Subcutaneous abdominal adipose tissue (tissue), 5 donors: Measurements from ENCODE around the gene EYS.

Experiments
- H3K27ac ChIP-seq: one replicate; pipeline ENCODE4 v1.7.0; 2013; ENCODE audit warnings: low read depth, mild to moderate bottlenecking, inconsistent platforms, low read length, moderate library complexity
- H3K27me3 ChIP-seq, 5 donors: one replicate each; pipeline ENCODE4 v1.7.0; 2013; ENCODE audit warnings: low read length in 5 of 5, inconsistent platforms in 1 of 5; ENCODE audit not compliant: control insufficient read depth in 5 of 5, insufficient read depth in 4 of 5
- H3K36me3 ChIP-seq, 5 donors: one replicate each; pipeline ENCODE4 v1.7.0; 2013; ENCODE audit warnings: low read length in 5 of 5; ENCODE audit not compliant: control insufficient read depth in 5 of 5, insufficient read depth in 5 of 5
- H3K4me1 ChIP-seq, 5 donors: one replicate each; pipeline ENCODE4 v1.7.0; 2013; ENCODE audit warnings: low read length in 5 of 5, mild to moderate bottlenecking in 3 of 5, moderate library complexity in 1 of 5; ENCODE audit not compliant: control insufficient read depth in 5 of 5, insufficient read depth in 5 of 5
- H3K4me3 ChIP-seq, 5 donors: one replicate each; pipeline ENCODE4 v1.7.0; 2013; ENCODE audit warnings: low read length in 5 of 5, low read depth in 1 of 5
- H3K9ac ChIP-seq, 5 donors: one replicate each; pipeline ENCODE4 v1.7.0; 2013; ENCODE audit warnings: low read length in 5 of 5, mild to moderate bottlenecking in 4 of 5, moderate library complexity in 3 of 5
- H3K9me3 ChIP-seq, 5 donors: one replicate each; pipeline ENCODE4 v1.7.0; 2013; ENCODE audit warnings: low read length in 5 of 5; ENCODE audit not compliant: control insufficient read depth in 5 of 5
- donor health status: healthy.
- donor health status: healthy.
- donor health status: healthy.
- donor health status: healthy.
- donor health status: healthy.

Gene EYS

GRCh38 chr6:63685446-63686379, 2021.3 kb downstream of the EYS start:
- Histone ChIP-seq H3K27ac (no peak overlapping the region), H3K9me3 (no peaks in the 10 kb centered on the region), H3K36me3 (peaks cover 6 to 24% (median 10%) of the 10 kb centered on the region in 5 donors), H3K4me3 (no peak overlapping the region), H3K9ac (no peak overlapping the region), H3K4me1 (peaks cover 0 to 17% (median 11%) of the 10 kb centered on the region in 5 donors), H3K27me3 (no peaks in the 10 kb centered on the region)

DNA sequence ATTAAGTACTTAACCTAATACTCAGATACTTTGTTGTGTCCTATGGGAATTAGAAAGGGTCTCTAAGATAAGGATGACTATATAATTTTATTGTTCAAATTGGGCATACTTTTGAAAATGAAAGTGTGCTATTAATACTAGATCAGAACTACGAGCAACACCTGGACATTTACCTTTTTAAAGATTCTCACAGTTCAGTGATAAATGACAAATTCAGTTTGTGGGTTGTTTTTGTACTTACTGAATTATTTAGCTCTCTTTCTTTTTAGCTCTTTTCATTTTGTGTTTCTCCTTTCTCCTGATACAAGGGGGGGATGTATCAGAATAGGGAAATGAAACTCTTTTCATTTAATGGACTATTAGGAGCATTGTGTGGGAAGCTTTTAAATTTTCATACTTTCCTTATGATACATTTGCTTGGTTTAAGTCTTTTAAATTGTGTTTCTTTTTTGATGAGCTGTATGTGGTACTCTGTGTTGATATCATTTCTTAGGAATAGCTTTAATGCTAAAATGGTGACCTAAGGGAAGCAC, 2023.9 kb downstream of the EYS start:
- no peak overlapping the region for H3K27ac ChIP-seq
- H3K4me3 ChIP-seq = no peak overlapping the region
- no peak overlapping the region for H3K9ac ChIP-seq
- peaks cover 0 to 21% (median 11%) of the 10 kb centered on the region in 5 donors for H3K4me1 ChIP-seq
- peaks cover 8 to 22% (median 10%) of the 10 kb centered on the region in 5 donors for H3K36me3 ChIP-seq
- H3K9me3 ChIP-seq = no peaks in the 10 kb centered on the region
- H3K27me3 ChIP-seq = no peaks in the 10 kb centered on the region

DNA sequence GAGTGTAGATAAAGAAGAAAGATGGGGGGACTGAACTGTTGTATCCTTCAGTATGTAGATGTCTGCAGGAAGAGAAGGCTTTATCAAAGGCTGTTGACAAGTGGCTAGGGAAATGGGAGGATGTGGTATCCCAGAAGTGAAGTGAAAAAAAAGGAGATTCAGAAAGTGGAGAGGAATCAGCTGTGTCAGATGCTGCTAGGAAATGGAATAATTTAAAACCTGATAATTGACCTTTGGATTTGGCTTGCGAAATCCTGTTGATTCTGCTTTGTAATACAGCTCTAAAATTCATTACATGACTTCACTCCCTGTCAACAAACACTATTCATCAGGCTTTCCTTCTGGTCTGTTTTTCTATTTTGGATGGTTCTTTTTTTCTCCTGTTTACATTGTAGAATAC, 2029.7 kb downstream of the EYS start:
- Histone ChIP-seq H3K27ac (peak overlapping the region; percentile 32), H3K27me3 (no peaks in the 10 kb centered on the region), H3K4me1 (peaks cover 0 to 52% (median 33%) of the 10 kb centered on the region in 5 donors), H3K9ac (no peak overlapping the region), H3K9me3 (no peaks in the 10 kb centered on the region), H3K4me3 (no peak overlapping the region), H3K36me3 (peaks cover 0 to 7% (median 2%) of the 10 kb centered on the region in 5 donors)

GRCh38 chr6:63676412-63677114, 2030.5 kb downstream of the EYS start:
- Histone ChIP-seq H3K4me3 (no peak overlapping the region), H3K4me1 (peaks cover 0 to 45% (median 26%) of the 10 kb centered on the region in 5 donors), H3K36me3 (peaks cover 0 to 7% (median 2%) of the 10 kb centered on the region in 5 donors), H3K9me3 (no peaks in the 10 kb centered on the region), H3K27ac (peak overlapping the region; percentile 32), H3K9ac (no peak overlapping the region), H3K27me3 (no peaks in the 10 kb centered on the region)

DNA sequence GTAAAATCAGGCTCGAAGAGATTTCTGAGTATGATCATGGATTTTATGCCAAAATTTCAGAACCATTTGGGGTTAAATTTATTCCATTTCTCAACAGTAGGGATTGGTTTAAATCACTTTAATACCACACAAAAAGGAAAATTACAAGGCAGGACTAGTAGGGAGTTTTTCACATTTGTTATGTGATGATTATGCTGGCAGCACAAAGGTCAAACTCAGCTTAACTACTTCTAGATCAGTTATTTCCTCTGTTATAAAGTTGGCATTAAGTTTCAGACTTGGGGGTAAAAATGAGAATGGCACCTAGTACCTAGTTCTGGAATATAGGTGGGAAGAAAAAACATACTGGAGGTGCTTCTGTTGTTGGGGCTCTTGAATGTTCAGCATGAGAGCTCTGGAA, 2031.9 kb downstream of the EYS start:
- Histone ChIP-seq H3K9ac (no peak overlapping the region), H3K4me3 (no peak overlapping the region), H3K27me3 (no peaks in the 10 kb centered on the region), H3K4me1 (peaks cover 0 to 38% (median 23%) of the 10 kb centered on the region in 5 donors), H3K36me3 (peaks cover 0 to 4% (median 2%) of the 10 kb centered on the region in 5 donors), H3K9me3 (no peaks in the 10 kb centered on the region), H3K27ac (no peak overlapping the region)

DNA sequence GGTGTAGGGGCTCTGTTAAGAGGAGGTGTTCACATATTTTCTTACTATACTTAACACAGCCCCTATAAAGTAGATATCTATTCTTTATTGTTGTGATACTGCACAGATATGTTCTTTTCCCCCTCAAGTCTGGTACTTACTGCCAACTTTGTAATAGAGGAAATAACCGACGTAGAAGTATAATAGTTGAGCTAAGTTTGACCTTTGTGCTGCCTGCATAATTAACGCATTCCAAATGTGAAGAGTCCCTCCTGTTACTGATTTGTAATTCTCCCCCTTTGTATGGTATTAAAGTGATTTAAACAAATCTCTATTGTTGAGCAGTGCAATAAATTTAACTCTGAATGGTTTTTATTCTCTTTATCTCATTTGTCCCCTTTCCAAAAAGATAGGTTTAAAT, 2032.4 kb downstream of the EYS start:
- Histone ChIP-seq H3K9ac (no peak overlapping the region), H3K4me1 (peaks cover 0 to 38% (median 23%) of the 10 kb centered on the region in 5 donors), H3K4me3 (no peak overlapping the region), H3K36me3 (peaks cover 0 to 4% (median 0%) of the 10 kb centered on the region in 5 donors), H3K27me3 (no peaks in the 10 kb centered on the region), H3K27ac (no peak overlapping the region), H3K9me3 (no peaks in the 10 kb centered on the region)

DNA sequence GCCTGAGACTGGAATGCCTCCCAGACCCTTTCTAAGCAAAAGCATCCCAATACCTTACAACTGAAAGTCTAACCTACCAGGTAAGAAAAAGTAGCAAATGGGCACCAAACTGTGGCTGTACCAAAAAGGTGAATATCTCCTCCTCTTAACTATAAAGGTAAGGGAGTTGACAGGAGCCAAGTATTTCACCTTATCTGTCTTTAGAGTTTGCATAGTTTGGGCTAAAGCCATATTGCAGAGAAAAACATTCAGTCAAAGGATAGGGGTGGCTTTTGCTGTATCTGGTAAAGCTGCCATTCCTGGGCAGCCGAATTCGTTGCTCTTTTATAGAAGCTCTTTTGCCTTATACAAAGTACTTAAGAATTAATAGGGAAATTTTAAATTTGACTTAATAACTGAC, 2033.3 kb downstream of the EYS start:
- no peak overlapping the region for H3K4me3 ChIP-seq
- H3K4me1 ChIP-seq = peaks cover 0 to 36% (median 23%) of the 10 kb centered on the region in 5 donors
- H3K9ac ChIP-seq = no peak overlapping the region
- peaks cover 0 to 4% (median 0%) of the 10 kb centered on the region in 5 donors for H3K36me3 ChIP-seq
- H3K9me3 ChIP-seq = no peaks in the 10 kb centered on the region
- H3K27ac ChIP-seq = no peak overlapping the region
- H3K27me3 ChIP-seq = no peaks in the 10 kb centered on the region

GRCh38 chr6:63672582-63673129, 2034.4 kb downstream of the EYS start:
- Histone ChIP-seq H3K9ac (no peak overlapping the region), H3K27ac (no peak overlapping the region), H3K9me3 (no peaks in the 10 kb centered on the region), H3K36me3 (peaks cover 0 to 4% (median 0%) of the 10 kb centered on the region in 5 donors), H3K27me3 (no peaks in the 10 kb centered on the region), H3K4me1 (peaks cover 0 to 33% (median 23%) of the 10 kb centered on the region in 5 donors), H3K4me3 (no peak overlapping the region)

DNA sequence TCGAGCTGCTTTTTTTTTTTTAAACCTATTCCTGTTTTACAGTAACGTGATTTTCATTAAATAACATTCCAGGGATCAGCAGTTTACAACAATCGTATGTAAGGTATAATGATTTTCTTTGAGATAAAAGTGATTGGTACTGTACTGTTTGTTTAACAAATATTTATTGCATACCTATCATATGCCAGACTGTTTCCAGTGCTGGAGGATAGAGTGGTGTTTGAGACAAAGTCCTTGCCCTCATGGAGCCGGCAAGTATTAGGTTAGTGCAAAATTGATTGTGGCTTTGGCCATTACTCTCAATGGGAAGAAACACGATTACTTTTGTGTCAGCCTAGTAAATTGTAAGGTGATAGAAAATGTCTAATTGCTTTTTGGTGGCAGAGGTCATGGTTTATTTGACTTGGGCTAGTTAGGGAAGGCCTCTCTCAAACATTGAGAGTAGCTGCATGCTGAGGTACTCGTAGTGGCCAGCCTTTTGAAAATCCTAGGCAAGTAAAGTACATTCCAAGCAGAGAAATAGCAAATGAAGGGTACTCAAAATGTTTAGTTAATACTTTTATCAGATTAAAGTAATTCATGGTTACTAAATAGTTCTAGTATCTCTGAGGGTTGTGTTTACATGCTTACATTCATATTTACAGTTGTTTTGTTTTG, 2035.8 kb downstream of the EYS start:
- H3K4me1 ChIP-seq = peaks cover 0 to 19% (median 15%) of the 10 kb centered on the region in 5 donors
- no peak overlapping the region for H3K4me3 ChIP-seq
- no peaks in the 10 kb centered on the region for H3K27me3 ChIP-seq
- no peak overlapping the region for H3K27ac ChIP-seq
- peaks cover 0 to 4% (median 0%) of the 10 kb centered on the region in 5 donors for H3K36me3 ChIP-seq
- no peaks in the 10 kb centered on the region for H3K9me3 ChIP-seq
- H3K9ac ChIP-seq = no peak overlapping the region
